SK-N-MC (cell line): Measurements from ENCODE around the gene ASTE1.

Experiments
- EZH2 ChIP-seq: fragments of 200-600 bp; sonication (generic); IDR thresholded peaks from one replicate; pipeline ENCODE4 v1.6.1; 2017; ENCODE audit warnings: antibody characterized with exemption
- FOXP2 ChIP-seq: optimal IDR thresholded peaks from 2 replicates; pipeline ENCODE3; 2011; ENCODE audit warnings: mild to moderate bottlenecking, moderate library complexity; ENCODE audit not compliant: insufficient read depth; ENCODE audit errors: extremely low read length, control extremely low read depth
- POLR2AphosphoS5 ChIP-seq: IDR thresholded peaks from 2 replicates; pipeline ENCODE4 v1.6.1; 2012; ENCODE audit warnings: mild to moderate bottlenecking, low read depth, low read length, borderline replicate concordance

GRCh38 chr3:130971208-130971607 lies 55.4 kb downstream of the ASTE1 start:
- TF ChIP-seq EZH2 (no peak), POLR2AphosphoS5 (no peak), FOXP2 (no peak)
